Inflammatory macrophage treated with lipopolysaccharide for 4 hours (primary cell): ENCODE data around the gene SH3PXD2A.
A peak's percentile ranks its signal among the peaks of the same experiment; 100 is the strongest.

Source experiments
- DNase-seq: peaks from one replicate; pipeline ENCODE4 v3.0.0-alpha.2; 2020

The SH3PXD2A gene

GRCh38 chr10:103811463-103811862 is 43.9 kb downstream of the SH3PXD2A start:
- no peak for DNase-seq

GRCh38 chr10:103808780-103809179 is 46.6 kb downstream of the SH3PXD2A start:
- no peak for DNase-seq

- DNase-seq: no peak
These were observed 47.4 kb downstream of the SH3PXD2A start for GRCh38 chr10:103807996-103808395.

- no peak for DNase-seq
These were observed 48.8 kb downstream of the SH3PXD2A start for GRCh38 chr10:103806395-103807187.

- no peak for DNase-seq
These were observed 49.6 kb downstream of the SH3PXD2A start for GRCh38 chr10:103805781-103806180.

GRCh38 chr10:103804871-103805270 is 50.5 kb downstream of the SH3PXD2A start:
- no peak for DNase-seq

GRCh38 chr10:103803941-103804340 is 51.4 kb downstream of the SH3PXD2A start:
- no peak for DNase-seq

GRCh38 chr10:103802637-103803353 is 52.6 kb downstream of the SH3PXD2A start:
- DNase-seq: no peak

GRCh38 chr10:103802081-103802480 is 53.3 kb downstream of the SH3PXD2A start:
- no peak for DNase-seq

- DNase-seq: peak; percentile 8
These were observed 54.4 kb downstream of the SH3PXD2A start for GRCh38 chr10:103800789-103801540.

- no peak for DNase-seq
These were observed 55.3 kb downstream of the SH3PXD2A start for GRCh38 chr10:103800089-103800488.

GRCh38 chr10:103799341-103799740 is 56.0 kb downstream of the SH3PXD2A start:
- no peak for DNase-seq

- no peak for DNase-seq
These were observed 56.9 kb downstream of the SH3PXD2A start for GRCh38 chr10:103798511-103798910.

GRCh38 chr10:103797857-103798256 is 57.5 kb downstream of the SH3PXD2A start:
- no peak for DNase-seq

GRCh38 chr10:103795634-103796270 is 59.6 kb downstream of the SH3PXD2A start:
- DNase-seq: no peak

- no peak for DNase-seq
These were observed 60.4 kb downstream of the SH3PXD2A start for GRCh38 chr10:103794996-103795395.

- DNase-seq: no peak
These were observed 61.2 kb downstream of the SH3PXD2A start for GRCh38 chr10:103793920-103794883.

GRCh38 chr10:103793429-103793828 is 61.9 kb downstream of the SH3PXD2A start:
- no peak for DNase-seq

GRCh38 chr10:103792547-103792946 is 62.8 kb downstream of the SH3PXD2A start:
- no peak for DNase-seq

GRCh38 chr10:103791858-103792257 is 63.5 kb downstream of the SH3PXD2A start:
- DNase-seq: no peak

GRCh38 chr10:103791291-103791690 is 64.1 kb downstream of the SH3PXD2A start:
- no peak for DNase-seq

GRCh38 chr10:103790580-103790979 is 64.8 kb downstream of the SH3PXD2A start:
- no peak for DNase-seq
